SK-N-SH (cell line): ENCODE results near the gene OR2A14. TPM values are rescaled to one million over a fixed set of nuclear protein-coding genes. Genes with fewer than 3 reads are reported as not detected.

Source experiments
- CTCF ChIA-PET: fragments of 300-600, 350-600 bp; formaldehyde crosslinking; extraction: SDS; loops from one replicate; lab custom pipeline; 2021; lab: Yijun Ruan, JAX
- POLR2A ChIA-PET: fragments of 350-600 bp; sonication (Branson Sonifier 250); formaldehyde crosslinking; extraction: SDS; loops from one replicate; lab custom pipeline; 2020; ENCODE audit warnings: antibody characterized with exemption, inconsistent platforms; lab: Yijun Ruan, JAX
- DNase-seq: peaks from one replicate; pipeline ENCODE4 v3.0.0; 2012
- H2AFZ ChIP-seq: fragments of 200-600 bp; sonication (generic); 2 replicates; pipeline ENCODE4 v1.8.1; 2016; ENCODE audit warnings: antibody characterized with exemption, mild to moderate bottlenecking, low read depth
- H3F3A ChIP-seq: fragments of 200-600 bp; sonication (generic); replicated peaks from 2 replicates; pipeline ENCODE3; 2016; ENCODE audit warnings: antibody characterized with exemption, mild to moderate bottlenecking; ENCODE audit not compliant: insufficient read depth
- H3K27ac ChIP-seq, 2 experiments: fragments of 200-500 bp in 1 of 2; fragments of 200-600 bp in 1 of 2; sonication (Bioruptor generic) in 1 of 2; sonication (generic), shearing (Covaris generic) in 1 of 2; 2 replicates each; pipeline versions ENCODE4 v1.5.1 to v1.6.1; 2014 to 2016; ENCODE audit warnings: low read depth in 2 of 2, inconsistent platforms in 1 of 2, low read length in 1 of 2, mild to moderate bottlenecking in 1 of 2, mixed read lengths in 1 of 2
- H3K27me3 ChIP-seq: fragments of 200-600 bp; sonication (generic), shearing (Covaris generic); 2 replicates; pipeline ENCODE4 v1.6.1; 2016; ENCODE audit warnings: mixed run types; ENCODE audit not compliant: insufficient read depth
- H3K36me3 ChIP-seq, 2 experiments: fragments of 200-500 bp in 1 of 2; fragments of 200-600 bp in 1 of 2; sonication (Bioruptor generic) in 1 of 2; sonication (generic) in 1 of 2; replicated peaks in 1 of 2; 2 replicates each; pipeline versions ENCODE3 to v1.5.1; 2014 to 2016; ENCODE audit warnings: low read length in 1 of 2, mild to moderate bottlenecking in 1 of 2; ENCODE audit not compliant: insufficient read depth in 2 of 2, control insufficient read depth in 1 of 2
- H3K4me1 ChIP-seq, 2 experiments: fragments of 200-500 bp in 1 of 2; fragments of 200-600 bp in 1 of 2; sonication (Bioruptor generic) in 1 of 2; sonication (generic), shearing (Covaris generic) in 1 of 2; 2 replicates each; pipeline versions ENCODE4 v1.5.1 to v1.6.1; 2014 to 2016; ENCODE audit warnings: low read depth in 1 of 2, low read length in 1 of 2, mixed run types in 1 of 2; ENCODE audit not compliant: insufficient read depth in 2 of 2, control insufficient read depth in 1 of 2
- H3K4me2 ChIP-seq: fragments of 200-600 bp; sonication (generic), shearing (Covaris generic); 2 replicates; pipeline ENCODE4 v1.6.1; 2017; ENCODE audit warnings: mixed run types
- H3K4me3 ChIP-seq, 2 experiments: fragments of 200-500 bp in 1 of 2; fragments of 200-600 bp in 1 of 2; sonication (Bioruptor generic) in 1 of 2; sonication (generic), shearing (Covaris generic) in 1 of 2; 2 replicates each; pipeline versions ENCODE4 v1.5.1 to v1.8.1; 2014 to 2016; ENCODE audit warnings: low read depth in 2 of 2, inconsistent platforms in 1 of 2, low read length in 1 of 2, mild to moderate bottlenecking in 1 of 2, mixed read lengths in 1 of 2, moderate library complexity in 1 of 2
- H3K79me2 ChIP-seq: fragments of 200-600 bp; sonication (generic); 2 replicates; pipeline ENCODE4 v1.8.1; 2017; ENCODE audit warnings: mild to moderate bottlenecking; ENCODE audit not compliant: insufficient read depth
- H3K9ac ChIP-seq: fragments of 200-600 bp; sonication (generic); 2 replicates; pipeline ENCODE4 v1.6.1; 2017; ENCODE audit warnings: mixed run types
- H3K9me2 ChIP-seq: fragments of 200-600 bp; sonication (generic); 2 replicates; pipeline ENCODE4 v1.6.1; 2017; ENCODE audit warnings: mixed run types
- H3K9me3 ChIP-seq: fragments of 200-600 bp; sonication (generic); 2 replicates; pipeline ENCODE4 v1.6.1; 2017; ENCODE audit warnings: mixed run types, mild to moderate bottlenecking, moderate library complexity
- H4K20me1 ChIP-seq: fragments of 200-600 bp; sonication (generic); 2 replicates; pipeline ENCODE4 v1.6.1; 2017; ENCODE audit warnings: mild to moderate bottlenecking, mixed run types; ENCODE audit not compliant: insufficient read depth
- ELF1 ChIP-seq: IDR thresholded peaks from 2 replicates; pipeline ENCODE4 v1.4.0; 2012
- EZH2phosphoT487 ChIP-seq: fragments of 200-600 bp; sonication (generic); IDR thresholded peaks from 2 replicates; pipeline ENCODE4 v1.6.1; 2017; ENCODE audit warnings: low read depth, mixed run types, mild to moderate bottlenecking, antibody characterized with exemption, moderate library complexity, borderline replicate concordance
- FOXJ3 ChIP-seq: sonication (generic); formaldehyde crosslinking; IDR thresholded peaks from 2 replicates; pipeline ENCODE4 v1.5.1; 2020; ENCODE audit warnings: mild to moderate bottlenecking, missing genetic modification reagents
- GATA2 ChIP-seq: sonication (generic); formaldehyde crosslinking; IDR thresholded peaks from 2 replicates; pipeline ENCODE4 v1.5.0; 2020; ENCODE audit warnings: mild to moderate bottlenecking, missing genetic modification reagents
- MEF2A ChIP-seq: IDR thresholded peaks from 2 replicates; pipeline ENCODE4 v1.4.0; 2012; ENCODE audit warnings: low read depth, borderline replicate concordance
- NFIC ChIP-seq: IDR thresholded peaks from 2 replicates; pipeline ENCODE4 v1.4.0; 2012; ENCODE audit warnings: borderline replicate concordance
- POLR2AphosphoS5 ChIP-seq: IDR thresholded peaks from 2 replicates; pipeline ENCODE4 v1.6.1; 2012; ENCODE audit warnings: low read depth, low read length
- RXRA ChIP-seq: IDR thresholded peaks from 2 replicates; pipeline ENCODE4 v1.4.0; 2012; ENCODE audit warnings: low read depth, mild to moderate bottlenecking, borderline replicate concordance
- SIN3A ChIP-seq: IDR thresholded peaks from 2 replicates; pipeline ENCODE4 v1.6.1; 2012; ENCODE audit warnings: low read depth, mild to moderate bottlenecking, low read length, moderate library complexity, borderline replicate concordance
- USF2 ChIP-seq: fragments of 150-350 bp; IDR thresholded peaks from 2 replicates; pipeline ENCODE4 v1.6.1; 2017; ENCODE audit warnings: antibody characterized with exemption, low read length, low read depth, borderline replicate concordance
- YY1 ChIP-seq: IDR thresholded peaks from 2 replicates; pipeline ENCODE4 v1.4.0; 2012; ENCODE audit warnings: low read depth, mild to moderate bottlenecking
- WGBS: methylation state at CpG from one replicate; pipeline ENCODE4 v1.1.6; 2017; ENCODE audit warnings: low lambda C conversion rate; 5-methylcytosine and 5-hydroxymethylcytosine counted together
- polyA plus RNA-seq, 3 experiments: library from polyadenylated mRNA; depleted of rRNA; stranded (reverse); fragments of >200 nt; gene quantifications; 2 replicates each; pipeline ENCODE4 v1.2.3, GENCODE V29; 2012
- TF ChIP-seq, protein P1 (sequence below): fragments of 200-600 bp; sonication (generic); IDR thresholded peaks from 2 replicates; pipeline ENCODE4 v1.6.1; 2017; ENCODE audit warnings: antibody characterized with exemption, mild to moderate bottlenecking, moderate library complexity
- TF ChIP-seq, protein P2 (sequence below): IDR thresholded peaks from 2 replicates; pipeline ENCODE4; 2012
- TF ChIP-seq, protein P3 (sequence below): fragments of 150-350 bp; IDR thresholded peaks from 2 replicates; pipeline ENCODE4 v1.6.1; 2016; ENCODE audit warnings: mild to moderate bottlenecking, low read depth, low read length

OR2A14 gene
- polyA plus RNA-seq, 1 of the 3 experiments (the other 2 are of a cell fraction) = not detected

GRCh38 chr7:144144426-144144825, 21.4 kb downstream of the OR2A14 start:
- Histone ChIP-seq H3K79me2 (no peaks in the 10 kb centered on the region), H2AFZ (no peak overlapping the region), H3F3A (no peaks in the 10 kb centered on the region), H3K9me3 (peaks cover 13% of the 10 kb centered on the region), H3K9ac (no peak overlapping the region), H4K20me1 (no peaks in the 10 kb centered on the region), H3K27ac (no peak overlapping the region), H3K27me3 (no peaks in the 10 kb centered on the region), H3K36me3 (no peaks in the 10 kb centered on the region), H3K4me2 (no peak overlapping the region), H3K4me3 (no peak overlapping the region), H3K4me1 (no peaks in the 10 kb centered on the region), H3K9me2 (no peaks in the 10 kb centered on the region)
- CTCF ChIA-PET = interaction anchor here (1.5 kb wide), 1 partner anchor 16 kb away, joined by 7 read pairs; no protein-coding TSS in a partner anchor
- POLR2A ChIA-PET = no interaction called here
- WGBS = 23% methylated on average over 3 of the region's 3 CpGs
- no peak for TF ChIP-seq YY1
- TF ChIP-seq USF2 = no peak
- TF ChIP-seq FOXJ3 = no peak
- no peak for TF ChIP-seq EZH2phosphoT487
- TF ChIP-seq, protein P1, sequence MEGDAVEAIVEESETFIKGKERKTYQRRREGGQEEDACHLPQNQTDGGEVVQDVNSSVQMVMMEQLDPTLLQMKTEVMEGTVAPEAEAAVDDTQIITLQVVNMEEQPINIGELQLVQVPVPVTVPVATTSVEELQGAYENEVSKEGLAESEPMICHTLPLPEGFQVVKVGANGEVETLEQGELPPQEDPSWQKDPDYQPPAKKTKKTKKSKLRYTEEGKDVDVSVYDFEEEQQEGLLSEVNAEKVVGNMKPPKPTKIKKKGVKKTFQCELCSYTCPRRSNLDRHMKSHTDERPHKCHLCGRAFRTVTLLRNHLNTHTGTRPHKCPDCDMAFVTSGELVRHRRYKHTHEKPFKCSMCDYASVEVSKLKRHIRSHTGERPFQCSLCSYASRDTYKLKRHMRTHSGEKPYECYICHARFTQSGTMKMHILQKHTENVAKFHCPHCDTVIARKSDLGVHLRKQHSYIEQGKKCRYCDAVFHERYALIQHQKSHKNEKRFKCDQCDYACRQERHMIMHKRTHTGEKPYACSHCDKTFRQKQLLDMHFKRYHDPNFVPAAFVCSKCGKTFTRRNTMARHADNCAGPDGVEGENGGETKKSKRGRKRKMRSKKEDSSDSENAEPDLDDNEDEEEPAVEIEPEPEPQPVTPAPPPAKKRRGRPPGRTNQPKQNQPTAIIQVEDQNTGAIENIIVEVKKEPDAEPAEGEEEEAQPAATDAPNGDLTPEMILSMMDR = no peak
- no peak for TF ChIP-seq NFIC
- TF ChIP-seq GATA2 (CRISPR knock-in tag) = no peak
- TF ChIP-seq MEF2A = no peak
- TF ChIP-seq POLR2AphosphoS5 = no peak
- no peak for TF ChIP-seq RXRA
- TF ChIP-seq, protein P2, sequence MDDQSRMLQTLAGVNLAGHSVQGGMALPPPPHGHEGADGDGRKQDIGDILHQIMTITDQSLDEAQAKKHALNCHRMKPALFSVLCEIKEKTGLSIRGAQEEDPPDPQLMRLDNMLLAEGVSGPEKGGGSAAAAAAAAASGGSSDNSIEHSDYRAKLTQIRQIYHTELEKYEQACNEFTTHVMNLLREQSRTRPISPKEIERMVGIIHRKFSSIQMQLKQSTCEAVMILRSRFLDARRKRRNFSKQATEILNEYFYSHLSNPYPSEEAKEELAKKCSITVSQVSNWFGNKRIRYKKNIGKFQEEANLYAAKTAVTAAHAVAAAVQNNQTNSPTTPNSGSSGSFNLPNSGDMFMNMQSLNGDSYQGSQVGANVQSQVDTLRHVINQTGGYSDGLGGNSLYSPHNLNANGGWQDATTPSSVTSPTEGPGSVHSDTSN = no peak
- TF ChIP-seq, protein P3, sequence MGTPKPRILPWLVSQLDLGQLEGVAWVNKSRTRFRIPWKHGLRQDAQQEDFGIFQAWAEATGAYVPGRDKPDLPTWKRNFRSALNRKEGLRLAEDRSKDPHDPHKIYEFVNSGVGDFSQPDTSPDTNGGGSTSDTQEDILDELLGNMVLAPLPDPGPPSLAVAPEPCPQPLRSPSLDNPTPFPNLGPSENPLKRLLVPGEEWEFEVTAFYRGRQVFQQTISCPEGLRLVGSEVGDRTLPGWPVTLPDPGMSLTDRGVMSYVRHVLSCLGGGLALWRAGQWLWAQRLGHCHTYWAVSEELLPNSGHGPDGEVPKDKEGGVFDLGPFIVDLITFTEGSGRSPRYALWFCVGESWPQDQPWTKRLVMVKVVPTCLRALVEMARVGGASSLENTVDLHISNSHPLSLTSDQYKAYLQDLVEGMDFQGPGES = no peak
- TF ChIP-seq SIN3A = no peak
- TF ChIP-seq ELF1 = no peak
- no peak for DNase-seq
